ENCODE measurements around the gene CRNKL1. TPM values are rescaled to one million over a fixed set of nuclear protein-coding genes. Genes with fewer than 3 reads are reported as not detected.

Gene CRNKL1
- total and polyA plus RNA-seq, 2 donors (not counting 3 experiments of a cell fraction or from before 2014, with no cell fraction given) = 4.9 to 22.3 TPM

GRCh38 chr20:20027284-20027683, 25.0 kb downstream of the CRNKL1 start:
- Histone ChIP-seq H3K9me3 (replicated peaks; ENCODE audit: control insufficient read depth, insufficient read depth, low read length) (no peaks in the 10 kb centered on the region), H3K36me3 (ENCODE audit: control insufficient read depth in 2 of 2, extremely low read depth in 1 of 2, insufficient read depth in 2 of 2, low read length in 2 of 2) (peaks cover 5 to 25% of the 10 kb centered on the region in 2 experiments), H3K4me1 (ENCODE audit: control insufficient read depth, extremely low read depth, insufficient read depth, low read length) (no peaks in the 10 kb centered on the region), H3K9ac (replicated peaks; ENCODE audit: extremely low read depth, insufficient read depth, low read length) (no peak overlapping the region), H3K27ac (ENCODE audit: insufficient read depth, low read depth, low read length) (no peak overlapping the region), H4K20me1 (replicated peaks; ENCODE audit: control insufficient read depth, extremely low read depth, insufficient read depth, low read length) (peaks cover 3% of the 10 kb centered on the region), H3K79me2 (ENCODE audit: control insufficient read depth, insufficient read depth, low read length) (peaks cover 47% of the 10 kb centered on the region), H3K4me3 (replicated peaks in 1 of 3; ENCODE audit: insufficient read depth in 1 of 3, low read depth in 1 of 3, low read length in 3 of 3) (no peak overlapping the region), H3K9me1 (replicated peaks; ENCODE audit: control insufficient read depth, extremely low read depth, insufficient read depth, low read length) (no peaks in the 10 kb centered on the region), H3K27me3 (ENCODE audit: control insufficient read depth in 2 of 2, insufficient read depth in 2 of 2, low read length in 2 of 2) (no peaks in the 10 kb centered on the region), H2AFZ (ENCODE audit: low read depth, low read length) (no peak overlapping the region), H3K4me2 (ENCODE audit: insufficient read depth, low read length) (no peak overlapping the region)
- intact Hi-C loops (cut with micrococcal nuclease) (no loop called here), dilution Hi-C loops (cut with MboI; ENCODE audit: extremely low pct_ligation_motif_present, low sequenced_read_pairs) (no loop called here)
- DNase-seq (ENCODE audit: low read depth, low spot score) (no peak), FAIRE-seq (no peak)
- ChIA-PET POLR2A (no interaction called here), CTCF (interaction anchor here (1.0 to 1.4 kb wide), 3 partner anchors 10 to 34 kb away, joined by 3 to 4 read pairs (median 3); partner anchors contain the start of gene NAA20)
- TF ChIP-seq MYC (IDR thresholded peaks at IDR 0.05; ENCODE audit: low read depth, low read length) = no peak
- TF ChIP-seq FOS (IDR thresholded peaks at IDR 0.05; ENCODE audit: borderline replicate concordance, insufficient read depth, low read length) = no peak
- TF ChIP-seq, protein P1, sequence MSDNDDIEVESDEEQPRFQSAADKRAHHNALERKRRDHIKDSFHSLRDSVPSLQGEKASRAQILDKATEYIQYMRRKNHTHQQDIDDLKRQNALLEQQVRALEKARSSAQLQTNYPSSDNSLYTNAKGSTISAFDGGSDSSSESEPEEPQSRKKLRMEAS (IDR thresholded peaks at IDR 0.05; ENCODE audit: insufficient read depth, insufficient read length) = no peak
- no peak for TF ChIP-seq CTCF (IDR thresholded peaks at IDR 0.05; ENCODE audit: extremely low read depth in 1 of 2, insufficient read depth in 1 of 2, low read depth in 1 of 2, low read length in 2 of 2)
- TF ChIP-seq GATA2 (IDR thresholded peaks at IDR 0.05; ENCODE audit: insufficient read depth, insufficient read length, low read depth, low read length) = no peak
- no peak for TF ChIP-seq POLR2A (IDR thresholded peaks at IDR 0.05; ENCODE audit: low read depth, low read length)
- TF ChIP-seq JUN (IDR thresholded peaks at IDR 0.05; ENCODE audit: borderline replicate concordance, insufficient read depth, insufficient read length, low read depth) = no peak
- TF ChIP-seq POLR2AphosphoS5 (IDR thresholded peaks at IDR 0.05; ENCODE audit: insufficient read depth, low read depth, low read length) = no peak
- TF ChIP-seq EZH2 (IDR thresholded peaks at IDR 0.05; ENCODE audit: borderline replicate concordance, low read depth, low read length, severe bottlenecking) = no peak
- no TSS peak for BruUV-seq (replicated peaks)

All from endothelial cell of umbilical vein (primary cell).